Thoracic aorta (tissue), 2 donors: ENCODE measurements around the gene SPINK1. TPM values are rescaled to one million over a fixed set of nuclear protein-coding genes. Genes with fewer than 3 reads are reported as not detected.
"Not testable (repeated sequence)": the region's sequence is repeated elsewhere in the genome, so short reads cannot be mapped to it uniquely, and the experiment has no call there.

Experiments used
- ATAC-seq: fragments of 150-250 bp; one replicate; pipeline ENCODE4 v1.8.0; 2017; ENCODE audit warnings: low read depth; ENCODE audit not compliant: insufficient number of reproducible peaks, low FRiP score
- DNase-seq: peaks from one replicate; pipeline ENCODE4 v3.0.0-alpha.2; 2020; ENCODE audit warnings: low spot score
- H3K27ac ChIP-seq, 2 donors: fragments of 200-600 bp; sonication (generic); 1 replicate in 1 of 2; 2 replicates in 1 of 2; pipeline ENCODE4 v1.5.1; 2016; ENCODE audit warnings: mild to moderate bottlenecking in 2 of 2, moderate library complexity in 2 of 2
- H3K27me3 ChIP-seq: fragments of 200-600 bp; sonication (generic); replicated peaks from 2 replicates; pipeline ENCODE4 v1.6.0; 2016; ENCODE audit warnings: mild to moderate bottlenecking; ENCODE audit not compliant: insufficient read depth
- H3K36me3 ChIP-seq: fragments of 200-600 bp; sonication (generic); one replicate; pipeline ENCODE4 v1.5.1; 2016
- H3K4me1 ChIP-seq, 2 donors: fragments of 200-600 bp; sonication (generic); 1 replicate in 1 of 2; 2 replicates in 1 of 2; pipeline versions ENCODE4 v1.5.1 to v1.6.0; 2016; ENCODE audit warnings: low read depth in 2 of 2, mild to moderate bottlenecking in 1 of 2; ENCODE audit not compliant: control insufficient read depth in 1 of 2
- H3K4me3 ChIP-seq: fragments of 200-600 bp; sonication (generic); 2 replicates; pipeline ENCODE4 v1.5.1; 2016; ENCODE audit warnings: mild to moderate bottlenecking
- H3K9me3 ChIP-seq: fragments of 200-600 bp; sonication (generic); 2 replicates; pipeline ENCODE4 v1.5.1; 2016
- CTCF ChIP-seq: fragments of 200-600 bp; sonication (generic); IDR thresholded peaks from one replicate; pipeline ENCODE4 v1.5.1; 2019; ENCODE audit warnings: antibody characterized with exemption
- total RNA-seq, 2 donors: library from RNA; depleted of rRNA; stranded (reverse); fragments of >200 nt; gene quantifications; one replicate each; pipeline versions ENCODE4 v1.1.0 to v1.2.3, GENCODE V29; 2016

Gene SPINK1
- total RNA-seq, 2 donors from 2014 or later = 3.4 TPM; not detected in 1

GRCh38 chr5:147876141-147876540, 44.7 kb upstream of the SPINK1 start:
- no peaks in the 10 kb centered on the region for H3K4me1 ChIP-seq
- H3K27me3 ChIP-seq = no peaks in the 10 kb centered on the region
- H3K27ac ChIP-seq = no peak overlapping the region
- DNase-seq (no peak), ATAC-seq (no peak)
- no peaks in the 10 kb centered on the region for H3K36me3 ChIP-seq
- H3K9me3 ChIP-seq = no peaks in the 10 kb centered on the region
- TF ChIP-seq CTCF = no peak
- H3K4me3 ChIP-seq = no peak overlapping the region

- no peak for TF ChIP-seq CTCF
- H3K4me1 ChIP-seq = no peaks in the 10 kb centered on the region
- H3K27ac ChIP-seq = no peak overlapping the region
- DNase-seq (no peak), ATAC-seq (no peak)
- H3K9me3 ChIP-seq = no peaks in the 10 kb centered on the region
- no peak overlapping the region for H3K4me3 ChIP-seq
- H3K36me3 ChIP-seq = no peaks in the 10 kb centered on the region
- no peaks in the 10 kb centered on the region for H3K27me3 ChIP-seq
These were observed 43.5 kb upstream of the SPINK1 start for GRCh38 chr5:147874910-147875367.

- not testable (repeated sequence) for H3K27ac ChIP-seq, H3K27me3 ChIP-seq, H3K4me3 ChIP-seq, ATAC-seq, H3K4me1 ChIP-seq, H3K9me3 ChIP-seq, DNase-seq, H3K36me3 ChIP-seq
These were observed 42.8 kb upstream of the SPINK1 start for GRCh38 chr5:147874118-147874875.

- not testable (repeated sequence) for H3K27me3 ChIP-seq, DNase-seq, H3K36me3 ChIP-seq, H3K9me3 ChIP-seq, H3K27ac ChIP-seq, H3K4me1 ChIP-seq, ATAC-seq, H3K4me3 ChIP-seq
These were observed 41.4 kb upstream of the SPINK1 start for GRCh38 chr5:147872744-147873435.

GRCh38 chr5:147871980-147872549, 40.6 kb upstream of the SPINK1 start:
- not testable (repeated sequence) for H3K27me3 ChIP-seq, H3K4me3 ChIP-seq, H3K36me3 ChIP-seq, H3K27ac ChIP-seq, H3K4me1 ChIP-seq, H3K9me3 ChIP-seq, DNase-seq, ATAC-seq

- H3K4me3 ChIP-seq, DNase-seq, H3K9me3 ChIP-seq, H3K27me3 ChIP-seq, ATAC-seq, H3K4me1 ChIP-seq, H3K27ac ChIP-seq, H3K36me3 ChIP-seq: not testable (repeated sequence)
These were observed 38.4 kb upstream of the SPINK1 start for GRCh38 chr5:147869892-147870291.

GRCh38 chr5:147869112-147869511, 37.6 kb upstream of the SPINK1 start:
- H3K27ac ChIP-seq = no peak overlapping the region
- H3K27me3 ChIP-seq = no peaks in the 10 kb centered on the region
- H3K9me3 ChIP-seq = no peaks in the 10 kb centered on the region
- ATAC-seq (no peak), DNase-seq (no peak)
- H3K4me1 ChIP-seq = no peaks in the 10 kb centered on the region
- H3K36me3 ChIP-seq = no peaks in the 10 kb centered on the region
- H3K4me3 ChIP-seq = no peak overlapping the region
- no peak for TF ChIP-seq CTCF
